Natural killer cell (primary cell): Measurements from ENCODE around the gene NUBPL. TPM values are rescaled to one million over a fixed set of nuclear protein-coding genes. Genes with fewer than 3 reads are reported as not detected.
"Not testable (repeated sequence)": the region's sequence is repeated elsewhere in the genome, so short reads cannot be mapped to it uniquely, and the experiment has no call there.

ENCODE experiments used
- ATAC-seq, 3 donors: fragments of 150-1000 bp in 2 of 3; fragments of 200-7000 bp in 1 of 3; cut with Tn5 transposase; 1 replicate in 1 of 3; 2 replicates in 2 of 3; pipeline ENCODE4 v1.10.0; 2021; ENCODE audit warnings: mild to moderate bottlenecking in 2 of 3, moderate library complexity in 2 of 3
- DNase-seq, 2 donors: peaks; one replicate each; pipeline versions ENCODE4 v3.0.0 to v3.0.0-alpha.2; 2013 to 2021; ENCODE audit warnings: mixed read lengths in 1 of 2
- H3K27ac ChIP-seq: one replicate; pipeline ENCODE4 v1.5.1; 2013; ENCODE audit warnings: mild to moderate bottlenecking, low read length
- H3K27me3 ChIP-seq: one replicate; pipeline ENCODE4 v1.6.1; 2013; ENCODE audit warnings: low read length; ENCODE audit not compliant: control insufficient read depth, insufficient read depth
- H3K36me3 ChIP-seq: one replicate; pipeline ENCODE4 v1.6.1; 2013; ENCODE audit warnings: low read length; ENCODE audit not compliant: control insufficient read depth, insufficient read depth
- H3K4me1 ChIP-seq: one replicate; pipeline ENCODE4 v1.6.1; 2013; ENCODE audit warnings: low read length; ENCODE audit not compliant: control insufficient read depth, insufficient read depth
- H3K4me3 ChIP-seq: one replicate; pipeline ENCODE4 v1.5.1; 2013; ENCODE audit warnings: low read length
- H3K9me3 ChIP-seq: one replicate; pipeline ENCODE4 v1.6.1; 2013; ENCODE audit warnings: low read length; ENCODE audit not compliant: control insufficient read depth, insufficient read depth
- H3K27ac Mint-ChIP-seq, 2 donors: one replicate each; pipeline ENCODE4 v1.8.0; 2022; ENCODE audit warnings: mild to moderate bottlenecking in 2 of 2, mixed read lengths in 2 of 2, moderate library complexity in 1 of 2
- H3K27me3 Mint-ChIP-seq, 2 donors: one replicate each; pipeline ENCODE4 v1.8.0; 2022; ENCODE audit warnings: low read depth in 2 of 2, mixed read lengths in 2 of 2
- H3K36me3 Mint-ChIP-seq: one replicate; pipeline ENCODE4 v1.8.0; 2022; ENCODE audit warnings: mixed read lengths
- H3K4me1 Mint-ChIP-seq, 2 donors: one replicate each; pipeline ENCODE4 v1.8.0; 2022; ENCODE audit warnings: mixed read lengths in 2 of 2
- H3K4me3 Mint-ChIP-seq: one replicate; pipeline ENCODE4 v1.8.0; 2022; ENCODE audit warnings: mild to moderate bottlenecking, moderate library complexity, mixed read lengths
- H3K9me3 Mint-ChIP-seq, 2 donors: one replicate each; pipeline ENCODE4 v1.8.0; 2022; ENCODE audit warnings: mixed read lengths in 2 of 2
- WGBS: methylation state at CpG from one replicate; pipeline ENCODE4 v1.1.7; 2013; ENCODE audit warnings: missing lambda C conversion rate; ENCODE audit not compliant: insufficient coverage; 5-methylcytosine and 5-hydroxymethylcytosine counted together
- intact Hi-C: fragments of 100-400 bp; cut with micrococcal nuclease; formaldehyde crosslinking; loops from one replicate; pipeline ENCODE4 v1.14.2; 2022
- total RNA-seq, 4 donors: library from RNA; stranded (reverse); fragments of 120-200 nt in 1 of 4; gene quantifications; one replicate each; pipeline versions ENCODE4 v1.2.3 to v1.2.4, GENCODE V29; 2013 to 2022
- TF ChIP-seq, protein P1 (sequence below): fragments of 200-600 bp; IDR thresholded peaks from one replicate; pipeline ENCODE4 v1.8.0; 2022; ENCODE audit warnings: antibody characterized with exemption

The NUBPL gene
- total RNA-seq, 3 donors from 2014 or later (not counting 1 experiment from before 2014, with no cell fraction given) = 7.1 to 8.5 (median 7.5) TPM

DNA sequence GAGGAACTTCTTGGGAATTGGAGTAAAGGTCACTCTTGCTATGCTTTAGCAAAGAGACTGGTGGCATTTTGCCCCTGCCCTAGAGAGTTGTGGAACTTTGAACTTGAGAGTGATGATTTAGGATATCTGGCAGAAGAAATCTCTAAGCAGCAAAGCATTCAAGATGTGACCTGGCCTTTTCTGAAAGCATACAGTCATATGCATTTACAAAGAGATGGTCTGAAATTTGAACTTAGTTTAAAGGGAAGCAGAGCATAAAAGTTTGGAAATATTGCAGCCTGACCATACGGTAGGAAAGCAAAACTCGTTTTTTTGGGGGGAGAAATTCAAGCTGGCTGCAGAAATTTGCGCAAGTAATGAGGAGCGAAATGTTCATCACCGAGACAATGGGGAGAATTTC lies 60.9 kb downstream of the NUBPL start:
- no peak overlapping the region for H3K4me3 Mint-ChIP-seq
- no peak for DNase-seq
- peaks cover 26% of the 10 kb centered on the region for H3K36me3 Mint-ChIP-seq

DNA sequence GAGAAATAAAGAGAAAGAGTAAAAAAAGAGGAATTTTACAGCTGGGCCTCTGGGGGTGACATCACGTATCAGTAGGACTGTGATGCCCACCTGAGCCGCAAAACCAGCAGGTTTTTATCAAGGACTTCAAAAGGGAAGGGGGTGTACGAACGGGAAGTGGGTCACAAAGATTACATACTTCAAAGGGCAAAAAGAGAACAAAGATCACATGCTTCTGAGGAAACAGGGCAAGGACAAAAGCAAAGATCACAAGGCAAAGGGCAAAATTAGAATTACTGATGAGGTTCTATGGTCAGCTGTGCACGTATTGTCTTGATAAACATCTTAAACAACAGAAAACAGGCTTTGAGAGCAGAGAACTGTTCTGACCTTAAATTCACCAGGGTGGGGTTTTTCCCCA lies 91.7 kb downstream of the NUBPL start:
- DNase-seq, H3K27ac Mint-ChIP-seq, H3K36me3 ChIP-seq, H3K4me1 Mint-ChIP-seq, H3K4me3 Mint-ChIP-seq, H3K4me1 ChIP-seq, H3K4me3 ChIP-seq, H3K27me3 ChIP-seq, intact Hi-C loops, ATAC-seq, H3K27ac ChIP-seq, H3K27me3 Mint-ChIP-seq: not testable (repeated sequence)
- H3K9me3 ChIP-seq = peaks cover 30% of the 10 kb centered on the region
- Mint-ChIP-seq H3K9me3 (peaks cover 13 to 21% of the 10 kb centered on the region in 2 donors), H3K36me3 (peaks cover 47% of the 10 kb centered on the region)
- 97% methylated on average over 5 of the region's 5 CpGs for WGBS

More for the DNA sequence above, 60.9 kb downstream of the NUBPL start:
- Mint-ChIP-seq H3K9me3 (peaks cover 16 to 26% of the 10 kb centered on the region in 2 donors), H3K27me3 (no peaks in the 10 kb centered on the region), H3K4me1 (peaks cover 5 to 7% of the 10 kb centered on the region in 2 donors), H3K27ac (no peak overlapping the region)
- intact Hi-C loops = no loop called here
- Histone ChIP-seq H3K27ac (no peak overlapping the region), H3K27me3 (no peaks in the 10 kb centered on the region), H3K4me3 (no peak overlapping the region), H3K4me1 (no peaks in the 10 kb centered on the region), H3K9me3 (peaks cover 31% of the 10 kb centered on the region), H3K36me3 (no peaks in the 10 kb centered on the region)
- TF ChIP-seq, protein P1, sequence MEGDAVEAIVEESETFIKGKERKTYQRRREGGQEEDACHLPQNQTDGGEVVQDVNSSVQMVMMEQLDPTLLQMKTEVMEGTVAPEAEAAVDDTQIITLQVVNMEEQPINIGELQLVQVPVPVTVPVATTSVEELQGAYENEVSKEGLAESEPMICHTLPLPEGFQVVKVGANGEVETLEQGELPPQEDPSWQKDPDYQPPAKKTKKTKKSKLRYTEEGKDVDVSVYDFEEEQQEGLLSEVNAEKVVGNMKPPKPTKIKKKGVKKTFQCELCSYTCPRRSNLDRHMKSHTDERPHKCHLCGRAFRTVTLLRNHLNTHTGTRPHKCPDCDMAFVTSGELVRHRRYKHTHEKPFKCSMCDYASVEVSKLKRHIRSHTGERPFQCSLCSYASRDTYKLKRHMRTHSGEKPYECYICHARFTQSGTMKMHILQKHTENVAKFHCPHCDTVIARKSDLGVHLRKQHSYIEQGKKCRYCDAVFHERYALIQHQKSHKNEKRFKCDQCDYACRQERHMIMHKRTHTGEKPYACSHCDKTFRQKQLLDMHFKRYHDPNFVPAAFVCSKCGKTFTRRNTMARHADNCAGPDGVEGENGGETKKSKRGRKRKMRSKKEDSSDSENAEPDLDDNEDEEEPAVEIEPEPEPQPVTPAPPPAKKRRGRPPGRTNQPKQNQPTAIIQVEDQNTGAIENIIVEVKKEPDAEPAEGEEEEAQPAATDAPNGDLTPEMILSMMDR = no peak
- ATAC-seq = no peak
- 82% methylated on average over 5 of the region's 5 CpGs for WGBS

DNA sequence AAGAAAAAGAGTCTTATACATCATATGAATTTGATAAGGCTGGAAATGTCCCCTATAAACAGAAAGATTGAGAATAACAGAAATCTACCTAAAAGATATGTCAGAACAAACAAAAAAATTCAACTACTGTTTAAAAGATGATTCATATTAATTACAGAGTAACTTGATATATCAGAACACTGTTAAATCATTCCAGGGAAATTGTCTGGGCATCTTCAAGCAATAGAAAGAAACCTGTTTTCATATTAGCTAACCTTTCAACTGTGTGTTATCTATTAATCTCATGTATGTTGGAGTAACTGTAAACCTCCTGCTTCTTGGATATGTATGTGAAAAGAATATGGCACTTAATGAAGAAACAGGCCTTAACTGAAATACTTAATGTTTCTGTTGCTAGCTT lies 96.7 kb downstream of the NUBPL start:
- no peaks in the 10 kb centered on the region for H3K27me3 Mint-ChIP-seq
- Histone ChIP-seq H3K36me3 (no peaks in the 10 kb centered on the region), H3K9me3 (peaks cover 10% of the 10 kb centered on the region), H3K4me3 (no peak overlapping the region), H3K27me3 (no peaks in the 10 kb centered on the region), H3K27ac (no peak overlapping the region), H3K4me1 (no peaks in the 10 kb centered on the region)
- intact Hi-C loops = no loop called here
- ATAC-seq = no peak
- DNase-seq = no peak
- H3K4me1 Mint-ChIP-seq = peaks cover 0 to 7% of the 10 kb centered on the region in 2 donors
- H3K4me3 Mint-ChIP-seq = no peak overlapping the region
- peaks cover 32% of the 10 kb centered on the region for H3K36me3 Mint-ChIP-seq
- TF ChIP-seq, protein P1 = no peak
- H3K27ac Mint-ChIP-seq = no peak overlapping the region
- peaks cover 7 to 18% of the 10 kb centered on the region in 2 donors for H3K9me3 Mint-ChIP-seq

DNA sequence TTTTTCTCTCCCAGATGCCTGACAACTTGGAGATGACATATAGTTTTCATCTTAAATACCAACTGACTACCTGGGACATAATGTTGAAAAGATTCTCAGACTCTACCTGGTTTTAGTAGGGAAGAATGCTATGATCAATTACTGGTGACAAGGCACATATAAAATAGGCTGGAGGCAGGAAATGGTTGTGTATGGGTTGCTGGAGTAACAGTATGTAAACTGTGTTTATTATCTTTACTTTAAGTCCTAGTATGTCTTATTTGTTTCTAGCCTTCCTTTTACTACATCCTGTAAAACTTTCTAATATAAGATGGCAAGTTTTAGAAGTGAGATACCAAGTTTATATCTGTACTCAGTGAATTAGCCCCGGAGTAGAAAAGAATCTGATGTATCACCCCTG lies 98.1 kb downstream of the NUBPL start:
- peaks cover 0 to 7% of the 10 kb centered on the region in 2 donors for H3K4me1 Mint-ChIP-seq
- DNase-seq (no peak), ATAC-seq (no peak)
- H3K27ac Mint-ChIP-seq = no peak overlapping the region
- no peak overlapping the region for H3K4me3 Mint-ChIP-seq
- no CpG with 5 or more reads among the region's 1 CpG for WGBS
- no peaks in the 10 kb centered on the region for H3K27me3 ChIP-seq
- H3K4me3 ChIP-seq = no peak overlapping the region
- no peaks in the 10 kb centered on the region for H3K27me3 Mint-ChIP-seq
- peaks cover 3 to 15% of the 10 kb centered on the region in 2 donors for H3K9me3 Mint-ChIP-seq
- intact Hi-C loops = no loop called here
- no peaks in the 10 kb centered on the region for H3K4me1 ChIP-seq
- TF ChIP-seq, protein P1 = no peak
- peaks cover 19% of the 10 kb centered on the region for H3K36me3 Mint-ChIP-seq
- peaks cover 3% of the 10 kb centered on the region for H3K9me3 ChIP-seq
- no peaks in the 10 kb centered on the region for H3K36me3 ChIP-seq
- H3K27ac ChIP-seq = no peak overlapping the region
